CD4-positive, CD25-positive, alpha-beta regulatory T cell (primary cell): ENCODE data around the gene FAM89B. TPM values are rescaled to one million over a fixed set of nuclear protein-coding genes. Genes with fewer than 3 reads are reported as not detected.

Source experiments
- ATAC-seq, 2 donors: fragments of 150-1000 bp; cut with Tn5 transposase; one replicate each; pipeline ENCODE4 v1.10.0; 2021; ENCODE audit warnings: low read depth in 2 of 2, moderate number of reproducible peaks in 2 of 2, moderate library complexity in 1 of 2
- DNase-seq, 3 donors: peaks; one replicate each; pipeline versions ENCODE4 v3.0.0 to v3.0.0-alpha.2; 2012 to 2022; ENCODE audit warnings: mixed read lengths in 1 of 3
- H3K27ac ChIP-seq: one replicate; pipeline ENCODE4 v1.7.0; 2013; ENCODE audit warnings: mild to moderate bottlenecking, low read length; ENCODE audit not compliant: insufficient read depth, poor library complexity, severe bottlenecking
- H3K27me3 ChIP-seq: one replicate; pipeline ENCODE4 v1.7.0; 2013; ENCODE audit warnings: low read length; ENCODE audit not compliant: control insufficient read depth, insufficient read depth
- H3K36me3 ChIP-seq: one replicate; pipeline ENCODE4 v1.7.0; 2013; ENCODE audit warnings: mild to moderate bottlenecking, low read length, moderate library complexity; ENCODE audit not compliant: control insufficient read depth, insufficient read depth
- H3K4me1 ChIP-seq: 2 replicates; pipeline ENCODE4 v1.7.0; 2013; ENCODE audit warnings: mild to moderate bottlenecking, low read length; ENCODE audit not compliant: insufficient read depth, control insufficient read depth, poor library complexity, severe bottlenecking
- H3K4me3 ChIP-seq: one replicate; pipeline ENCODE4 v1.7.0; 2013; ENCODE audit warnings: low read depth, mild to moderate bottlenecking, low read length, moderate library complexity
- H3K9me3 ChIP-seq, 2 experiments: 1 replicate in 1 of 2; 2 replicates in 1 of 2; pipeline ENCODE4 v1.7.0; 2013; ENCODE audit warnings: low read length in 2 of 2, mild to moderate bottlenecking in 1 of 2, moderate library complexity in 1 of 2; ENCODE audit not compliant: control insufficient read depth in 2 of 2
- H3K27ac Mint-ChIP-seq, 3 donors: one replicate each; pipeline ENCODE4 v1.8.0; 2020 to 2022; ENCODE audit warnings: mild to moderate bottlenecking in 3 of 3, mixed read lengths in 3 of 3, moderate library complexity in 2 of 3
- H3K27me3 Mint-ChIP-seq: one replicate; pipeline ENCODE4 v1.8.0; 2022; ENCODE audit warnings: mild to moderate bottlenecking, mixed read lengths
- H3K36me3 Mint-ChIP-seq: one replicate; pipeline ENCODE4 v1.8.0; 2020; ENCODE audit warnings: mixed read lengths
- H3K4me1 Mint-ChIP-seq, 4 donors: one replicate each; pipeline ENCODE4 v1.8.0; 2020 to 2022; ENCODE audit warnings: mixed read lengths in 4 of 4, mild to moderate bottlenecking in 1 of 4
- H3K4me3 Mint-ChIP-seq, 4 donors: one replicate each; pipeline ENCODE4 v1.8.0; 2020 to 2022; ENCODE audit warnings: mild to moderate bottlenecking in 4 of 4, mixed read lengths in 4 of 4, moderate library complexity in 3 of 4
- H3K9me3 Mint-ChIP-seq, 7 donors: one replicate each; pipeline ENCODE4 v1.8.0; 2020 to 2022; ENCODE audit warnings: mixed read lengths in 7 of 7, mild to moderate bottlenecking in 3 of 7, moderate library complexity in 2 of 7
- polyA plus RNA-seq, 4 donors: library from polyadenylated mRNA; unstranded; fragments of 300-500 nt; fragmentation: Illumina TruSeq; gene quantifications; one replicate each; pipeline ENCODE4 v1.2.3, GENCODE V29; 2021
- total RNA-seq: library from RNA; stranded (reverse); gene quantifications from one replicate; pipeline ENCODE4 v1.2.3, GENCODE V29; 2022

Gene FAM89B
- total and polyA plus RNA-seq, 5 donors from 2014 or later: 49.4 to 158 (median 100) TPM

- DNase-seq: no peak
- no peak for ATAC-seq
- Histone ChIP-seq H3K4me1 (peaks cover 23% of the 10 kb centered on the region), H3K4me3 (no peak overlapping the region), H3K27ac (no peak overlapping the region), H3K36me3 (peaks cover 55% of the 10 kb centered on the region), H3K27me3 (no peaks in the 10 kb centered on the region), H3K9me3 (no peaks in the 10 kb centered on the region)
- Mint-ChIP-seq H3K27me3 (peaks cover 4% of the 10 kb centered on the region), H3K4me1 (peaks cover 0 to 37% (median 16%) of the 10 kb centered on the region in 4 donors), H3K4me3 (peak overlapping the region in 2 of 4 donors; percentile 27 to 57), H3K27ac (peak overlapping the region in 1 of 3 donors; percentile 6), H3K9me3 (peaks cover 0 to 2% (median 0%) of the 10 kb centered on the region in 7 donors), H3K36me3 (peaks cover 9% of the 10 kb centered on the region)
These were observed 47.1 kb downstream of the FAM89B start for GRCh38 chr11:65619281-65619928.

GRCh38 chr11:65620666-65621065 lies 48.3 kb downstream of the FAM89B start:
- peaks cover 61% of the 10 kb centered on the region for H3K36me3 ChIP-seq
- no peak overlapping the region for H3K4me3 ChIP-seq
- ATAC-seq (no peak), DNase-seq (no peak)
- H3K27ac ChIP-seq: no peak overlapping the region
- H3K27ac Mint-ChIP-seq: no peak overlapping the region
- no peaks in the 10 kb centered on the region for H3K27me3 ChIP-seq
- peaks cover 4% of the 10 kb centered on the region for H3K27me3 Mint-ChIP-seq
- peaks cover 0 to 32% (median 16%) of the 10 kb centered on the region in 4 donors for H3K4me1 Mint-ChIP-seq
- H3K9me3 ChIP-seq: no peaks in the 10 kb centered on the region
- H3K4me1 ChIP-seq: peaks cover 23% of the 10 kb centered on the region
- H3K36me3 Mint-ChIP-seq: peaks cover 9% of the 10 kb centered on the region
- H3K4me3 Mint-ChIP-seq: peak overlapping the region in 1 of 4 donors; percentile 75
- H3K9me3 Mint-ChIP-seq: peaks cover 0 to 2% (median 0%) of the 10 kb centered on the region in 7 donors

- peaks cover 69% of the 10 kb centered on the region for H3K36me3 ChIP-seq
- Mint-ChIP-seq H3K4me3 (peak overlapping the region in 2 of 4 donors; percentile 27 to 75), H3K27ac (no peak overlapping the region), H3K9me3 (peaks cover 0 to 2% (median 0%) of the 10 kb centered on the region in 7 donors), H3K4me1 (peaks cover 0 to 35% (median 17%) of the 10 kb centered on the region in 4 donors), H3K36me3 (peaks cover 13% of the 10 kb centered on the region), H3K27me3 (peaks cover 1% of the 10 kb centered on the region)
- no peak overlapping the region for H3K4me3 ChIP-seq
- H3K27ac ChIP-seq: no peak overlapping the region
- DNase-seq: no peak
- H3K27me3 ChIP-seq: no peaks in the 10 kb centered on the region
- peaks cover 16% of the 10 kb centered on the region for H3K4me1 ChIP-seq
- no peak for ATAC-seq
- H3K9me3 ChIP-seq: no peaks in the 10 kb centered on the region
These were observed 49.1 kb downstream of the FAM89B start for GRCh38 chr11:65621460-65621859.

GRCh38 chr11:65622011-65622410 lies 49.7 kb downstream of the FAM89B start:
- Histone ChIP-seq H3K27ac (no peak overlapping the region), H3K36me3 (peaks cover 74% of the 10 kb centered on the region), H3K4me1 (peaks cover 10% of the 10 kb centered on the region), H3K9me3 (no peaks in the 10 kb centered on the region), H3K4me3 (no peak overlapping the region), H3K27me3 (no peaks in the 10 kb centered on the region)
- DNase-seq: no peak
- H3K9me3 Mint-ChIP-seq: peaks cover 0 to 2% (median 0%) of the 10 kb centered on the region in 7 donors
- ATAC-seq: no peak
- H3K4me3 Mint-ChIP-seq: peak overlapping the region in 1 of 4 donors; percentile 75
- no peaks in the 10 kb centered on the region for H3K27me3 Mint-ChIP-seq
- peaks cover 11% of the 10 kb centered on the region for H3K36me3 Mint-ChIP-seq
- peaks cover 0 to 29% (median 11%) of the 10 kb centered on the region in 4 donors for H3K4me1 Mint-ChIP-seq
- H3K27ac Mint-ChIP-seq: peak overlapping the region in 1 of 3 donors; percentile 6

- H3K36me3 Mint-ChIP-seq: peaks cover 11% of the 10 kb centered on the region
- peaks cover 0 to 2% (median 0%) of the 10 kb centered on the region in 7 donors for H3K9me3 Mint-ChIP-seq
- Histone ChIP-seq H3K4me1 (no peaks in the 10 kb centered on the region), H3K36me3 (peaks cover 78% of the 10 kb centered on the region), H3K27ac (no peak overlapping the region), H3K4me3 (no peak overlapping the region), H3K27me3 (no peaks in the 10 kb centered on the region), H3K9me3 (no peaks in the 10 kb centered on the region)
- DNase-seq (no peak), ATAC-seq (no peak)
- peak overlapping the region in 1 of 4 donors; percentile 44 for H3K4me3 Mint-ChIP-seq
- H3K4me1 Mint-ChIP-seq: peaks cover 0 to 23% (median 9%) of the 10 kb centered on the region in 4 donors
- no peaks in the 10 kb centered on the region for H3K27me3 Mint-ChIP-seq
- peak overlapping the region in 1 of 3 donors; percentile 48 for H3K27ac Mint-ChIP-seq
These were observed 50.8 kb downstream of the FAM89B start for GRCh38 chr11:65623177-65623576.

Other genes with a start within 250 kb of the FAM89B start
- 67.0 TPM for gene DPF2, start 238.7 kb upstream of the FAM89B start, total RNA-seq
- 10 to 100 TPM; 70.3 to 81.4 (median 74.9) TPM for gene DPF2, start 238.7 kb upstream of the FAM89B start, polyA plus RNA-seq
- gene TIGD3, start 217.8 kb upstream of the FAM89B start, total RNA-seq: 0.37 TPM
- gene TIGD3, start 217.8 kb upstream of the FAM89B start, polyA plus RNA-seq: under 1 TPM; 0.19 to 0.90 (median 0.59) TPM
- gene SLC25A45, start 189.9 kb upstream of the FAM89B start, total RNA-seq: 40.3 TPM
- gene SLC25A45, start 189.9 kb upstream of the FAM89B start, polyA plus RNA-seq: 10 to 100 TPM; 11.1 to 16.9 (median 13.8) TPM
- gene FRMD8, start 185.9 kb upstream of the FAM89B start, total RNA-seq: 47.4 TPM
- 10 to 100 TPM; 48.7 to 55.1 (median 53.9) TPM for gene FRMD8, start 185.9 kb upstream of the FAM89B start, polyA plus RNA-seq
- gene NEAT1, start 149.7 kb upstream of the FAM89B start, total RNA-seq: 890 TPM
- 1 to 10 TPM; 1.4 to 3.1 (median 1.9) TPM for gene NEAT1, start 149.7 kb upstream of the FAM89B start, polyA plus RNA-seq
- gene MALAT1, start 73.5 kb upstream of the FAM89B start, total RNA-seq: 36,047 TPM
- gene MALAT1, start 73.5 kb upstream of the FAM89B start, polyA plus RNA-seq: 1,000 to 10,000 TPM; 2,329 to 3,603 (median 2,794) TPM
- gene SCYL1, start 47.5 kb upstream of the FAM89B start, total RNA-seq: 59.0 TPM
- gene SCYL1, start 47.5 kb upstream of the FAM89B start, polyA plus RNA-seq: 10 to 100 TPM; 24.3 to 31.2 (median 29.0) TPM
- 132 TPM for gene LTBP3, start 14.2 kb upstream of the FAM89B start, total RNA-seq
- 10 to 100 TPM in 2 of 4 donors, 1 to 10 TPM in 2; 9.2 to 15.0 (median 11.9) TPM for gene LTBP3, start 14.2 kb upstream of the FAM89B start, polyA plus RNA-seq
- gene ZNRD2, start 2.1 kb upstream of the FAM89B start, total RNA-seq: 34.6 TPM
- gene ZNRD2, start 2.1 kb upstream of the FAM89B start, polyA plus RNA-seq: 10 to 100 TPM; 64.6 to 84.7 (median 73.1) TPM
- gene EHBP1L1, start 3.5 kb downstream of the FAM89B start, total RNA-seq: 143 TPM
- gene EHBP1L1, start 3.5 kb downstream of the FAM89B start, polyA plus RNA-seq: 10 to 100 TPM in 1 of 4 donors, 1 to 10 TPM in 3; 7.8 to 11.6 (median 8.7) TPM
- gene KCNK7, start 23.3 kb downstream of the FAM89B start, total RNA-seq: 5.5 TPM
- 1 to 10 TPM in 1 of 4 donors, under 1 TPM in 2, not detected in 1; 0.19 to 1.5 (median 0.76) TPM for gene KCNK7, start 23.3 kb downstream of the FAM89B start, polyA plus RNA-seq
- 73.1 TPM for gene MAP3K11, start 41.7 kb downstream of the FAM89B start, total RNA-seq
- gene MAP3K11, start 41.7 kb downstream of the FAM89B start, polyA plus RNA-seq: 10 to 100 TPM in 2 of 4 donors, 1 to 10 TPM in 2; 8.1 to 11.6 (median 9.8) TPM
- gene PCNX3, start 43.2 kb downstream of the FAM89B start, total RNA-seq: 61.3 TPM
- gene PCNX3, start 43.2 kb downstream of the FAM89B start, polyA plus RNA-seq: 1 to 10 TPM; 1.9 to 2.6 (median 2.2) TPM
- 200 TPM for gene SIPA1, start 65.6 kb downstream of the FAM89B start, total RNA-seq
- 10 to 100 TPM; 74.7 to 91.5 (median 83.1) TPM for gene SIPA1, start 65.6 kb downstream of the FAM89B start, polyA plus RNA-seq
- 295 TPM for gene RELA, start 90.4 kb downstream of the FAM89B start, total RNA-seq
- 10 to 100 TPM; 40.3 to 66.1 (median 53.3) TPM for gene RELA, start 90.4 kb downstream of the FAM89B start, polyA plus RNA-seq
- 127 TPM for gene KAT5, start 139.7 kb downstream of the FAM89B start, total RNA-seq
- 10 to 100 TPM; 45.4 to 62.7 (median 55.7) TPM for gene KAT5, start 139.7 kb downstream of the FAM89B start, polyA plus RNA-seq
- 28.3 TPM for gene RNASEH2C, start 148.3 kb downstream of the FAM89B start, total RNA-seq
- gene RNASEH2C, start 148.3 kb downstream of the FAM89B start, polyA plus RNA-seq: 10 to 100 TPM; 60.6 to 83.8 (median 72.6) TPM
- 16.8 TPM for gene AP5B1, start 208.4 kb downstream of the FAM89B start, total RNA-seq
- 10 to 100 TPM in 1 of 4 donors, 1 to 10 TPM in 3; 7.6 to 10.8 (median 9.5) TPM for gene AP5B1, start 208.4 kb downstream of the FAM89B start, polyA plus RNA-seq
- not detected for gene OVOL1, start 214.5 kb downstream of the FAM89B start, total RNA-seq
- gene OVOL1, start 214.5 kb downstream of the FAM89B start, polyA plus RNA-seq: not detected